ENCODE measurements around the gene LRCH4.

GRCh38 chr7:100626055-100626454, 40.1 kb upstream of the LRCH4 start:
- TF ChIP-seq CTCF (optimal IDR thresholded peaks at IDR 0.05 in 1 of 3, IDR thresholded peaks at IDR 0.05 in 1 of 3, conservative IDR thresholded peaks at IDR 0.05 in 1 of 3; ENCODE audit: extremely low read depth in 1 of 3, insufficient read depth in 2 of 3, low read length in 3 of 3) (no peak), EZH2 (IDR thresholded peaks at IDR 0.05; ENCODE audit: low read length) (no peak)

Data from keratinocyte (primary cell).